Body of pancreas (tissue), 4 donors: ENCODE data around the gene UNCX. TPM values are rescaled to one million over a fixed set of nuclear protein-coding genes. Genes with fewer than 3 reads are reported as not detected.
"Not testable (repeated sequence)": the region's sequence is repeated elsewhere in the genome, so short reads cannot be mapped to it uniquely, and the experiment has no call there.

ENCODE experiments used
- ATAC-seq: fragments of 150-250 bp; one replicate; pipeline ENCODE4 v1.9.1; 2016
- DNase-seq, 4 donors: peaks; one replicate each; pipeline ENCODE4 v3.0.0-alpha.2; 2019
- H3K27ac ChIP-seq, 4 donors: fragments of 200-600 bp; sonication (generic); 1 replicate in 3 of 4; 2 replicates in 1 of 4; pipeline versions ENCODE4 v1.5.1 to v1.6.1; 2016 to 2019; ENCODE audit warnings: mild to moderate bottlenecking in 1 of 4, mixed read lengths in 1 of 4, moderate library complexity in 1 of 4
- H3K27me3 ChIP-seq, 2 donors: fragments of 200-600 bp; sonication (generic); one replicate each; pipeline ENCODE4 v1.6.0; 2016; ENCODE audit warnings: mild to moderate bottlenecking in 1 of 2
- H3K36me3 ChIP-seq, 2 donors: fragments of 200-600 bp; sonication (generic); replicated peaks in 1 of 2; 2 replicates each; pipeline ENCODE4 v1.5.1; 2016; ENCODE audit warnings: low read depth in 2 of 2; ENCODE audit not compliant: insufficient read depth in 1 of 2
- H3K4me1 ChIP-seq: fragments of 200-600 bp; sonication (generic); one replicate; pipeline ENCODE4 v1.6.0; 2016
- H3K4me3 ChIP-seq, 2 donors: fragments of 200-600 bp; sonication (generic); 1 replicate in 1 of 2; 2 replicates in 1 of 2; pipeline ENCODE4 v1.5.1; 2016 to 2019
- H3K9me3 ChIP-seq, 3 donors: fragments of 200-600 bp; sonication (generic); 1 replicate in 2 of 3; 2 replicates in 1 of 3; pipeline ENCODE4 v1.5.1; 2016
- POLR2A ChIP-seq, 3 donors: fragments of 450-650 bp; IDR thresholded peaks; one replicate each; pipeline ENCODE4 v1.6.1; 2016; ENCODE audit warnings: antibody characterized with exemption in 3 of 3, mild to moderate bottlenecking in 2 of 3
- WGBS, 2 donors: methylation state at CpG; one replicate each; pipeline ENCODE4 v1.1.5; 2017; 5-methylcytosine and 5-hydroxymethylcytosine counted together
- intact Hi-C: fragments of 100-400 bp; cut with DNase I; formaldehyde crosslinking; loops from one replicate; pipeline ENCODE4 v1.15.1; 2023
- total RNA-seq, 2 donors: library from RNA; depleted of rRNA; stranded (reverse); fragments of >200 nt; gene quantifications; one replicate each; pipeline ENCODE4 v1.1.0, GENCODE V29; 2016
- TF ChIP-seq, protein P1 (sequence below), 7 experiments: fragments of 450-650 bp in 4 of 7; fragments of 200-600 bp in 3 of 7; sonication (generic) in 3 of 7; IDR thresholded peaks; one replicate each; pipeline ENCODE4 v1.5.1; 2016 to 2019; ENCODE audit warnings: antibody characterized with exemption in 7 of 7

The UNCX gene
- total RNA-seq, 2 donors from 2014 or later = not detected

DNA sequence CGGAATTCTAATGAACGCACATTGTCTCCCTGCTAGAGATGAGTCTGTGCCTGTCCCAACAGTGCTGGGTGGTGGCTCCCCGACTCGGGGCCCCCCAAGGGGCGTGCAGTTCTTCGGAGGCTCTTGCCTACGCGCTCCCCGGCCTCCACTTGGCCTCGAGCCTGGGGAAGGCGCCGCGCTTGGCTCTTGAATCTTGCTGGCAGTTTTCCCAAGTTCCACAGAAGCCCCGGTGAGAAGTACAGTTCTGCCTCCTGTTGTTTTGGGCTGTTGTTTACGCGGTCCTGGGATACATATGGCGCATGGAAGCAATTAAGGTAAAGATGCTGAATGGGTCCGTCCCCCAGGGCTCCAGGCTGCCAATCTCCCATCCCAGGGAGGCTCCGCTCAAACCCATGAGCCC, 32.6 kb upstream of the UNCX start:
- DNase-seq (no peak), ATAC-seq (no peak)

DNA sequence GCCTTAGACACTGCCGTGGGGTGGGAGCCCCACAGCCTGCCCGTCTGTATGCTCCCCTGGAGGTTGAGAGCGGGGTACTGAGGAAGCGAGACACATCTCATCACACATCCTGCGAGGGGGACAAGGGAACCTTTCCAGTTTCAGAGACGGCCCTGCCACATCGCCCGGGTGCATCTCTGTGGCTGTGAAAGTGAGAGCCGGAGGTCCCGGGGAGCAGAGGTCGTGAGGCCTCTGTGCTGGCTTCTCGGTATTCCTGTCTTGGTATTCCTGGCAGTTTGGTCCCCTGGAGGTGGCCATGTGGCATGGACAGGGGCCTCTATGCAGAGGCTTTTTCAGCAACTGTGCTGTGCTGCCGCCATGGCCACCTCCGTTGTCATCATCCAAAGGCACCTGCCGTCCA, 30.8 kb upstream of the UNCX start:
- 58 to 61% methylated on average over 10 to 12 of the region's 15 CpGs for WGBS, 2 donors
- no peaks in the 10 kb centered on the region for H3K9me3 ChIP-seq
- H3K4me3 ChIP-seq = no peak overlapping the region
- no peaks in the 10 kb centered on the region for H3K4me1 ChIP-seq
- ATAC-seq (no peak), DNase-seq (no peak)
- peaks cover 0 to 4% of the 10 kb centered on the region in 2 donors for H3K27me3 ChIP-seq
- TF ChIP-seq, protein P1, sequence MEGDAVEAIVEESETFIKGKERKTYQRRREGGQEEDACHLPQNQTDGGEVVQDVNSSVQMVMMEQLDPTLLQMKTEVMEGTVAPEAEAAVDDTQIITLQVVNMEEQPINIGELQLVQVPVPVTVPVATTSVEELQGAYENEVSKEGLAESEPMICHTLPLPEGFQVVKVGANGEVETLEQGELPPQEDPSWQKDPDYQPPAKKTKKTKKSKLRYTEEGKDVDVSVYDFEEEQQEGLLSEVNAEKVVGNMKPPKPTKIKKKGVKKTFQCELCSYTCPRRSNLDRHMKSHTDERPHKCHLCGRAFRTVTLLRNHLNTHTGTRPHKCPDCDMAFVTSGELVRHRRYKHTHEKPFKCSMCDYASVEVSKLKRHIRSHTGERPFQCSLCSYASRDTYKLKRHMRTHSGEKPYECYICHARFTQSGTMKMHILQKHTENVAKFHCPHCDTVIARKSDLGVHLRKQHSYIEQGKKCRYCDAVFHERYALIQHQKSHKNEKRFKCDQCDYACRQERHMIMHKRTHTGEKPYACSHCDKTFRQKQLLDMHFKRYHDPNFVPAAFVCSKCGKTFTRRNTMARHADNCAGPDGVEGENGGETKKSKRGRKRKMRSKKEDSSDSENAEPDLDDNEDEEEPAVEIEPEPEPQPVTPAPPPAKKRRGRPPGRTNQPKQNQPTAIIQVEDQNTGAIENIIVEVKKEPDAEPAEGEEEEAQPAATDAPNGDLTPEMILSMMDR (IDR thresholded peaks at IDR 0.05) = no peak
- TF ChIP-seq POLR2A (IDR thresholded peaks at IDR 0.05) = no peak
- H3K27ac ChIP-seq = no peak overlapping the region
- intact Hi-C loops = no loop called here
- no peaks in the 10 kb centered on the region for H3K36me3 ChIP-seq

More for the DNA sequence above, 32.6 kb upstream of the UNCX start:
- H3K27ac ChIP-seq = no peak overlapping the region
- TF ChIP-seq, protein P1 (IDR thresholded peaks at IDR 0.05) = no peak
- TF ChIP-seq POLR2A (IDR thresholded peaks at IDR 0.05) = no peak
- no peaks in the 10 kb centered on the region for H3K4me1 ChIP-seq
- 52 to 69% methylated on average over 19 of the region's 19 CpGs for WGBS, 2 donors
- intact Hi-C loops = no loop called here
- no peaks in the 10 kb centered on the region for H3K36me3 ChIP-seq
- H3K27me3 ChIP-seq = peaks cover 0 to 4% of the 10 kb centered on the region in 2 donors
- H3K4me3 ChIP-seq = no peak overlapping the region
- no peaks in the 10 kb centered on the region for H3K9me3 ChIP-seq

DNA sequence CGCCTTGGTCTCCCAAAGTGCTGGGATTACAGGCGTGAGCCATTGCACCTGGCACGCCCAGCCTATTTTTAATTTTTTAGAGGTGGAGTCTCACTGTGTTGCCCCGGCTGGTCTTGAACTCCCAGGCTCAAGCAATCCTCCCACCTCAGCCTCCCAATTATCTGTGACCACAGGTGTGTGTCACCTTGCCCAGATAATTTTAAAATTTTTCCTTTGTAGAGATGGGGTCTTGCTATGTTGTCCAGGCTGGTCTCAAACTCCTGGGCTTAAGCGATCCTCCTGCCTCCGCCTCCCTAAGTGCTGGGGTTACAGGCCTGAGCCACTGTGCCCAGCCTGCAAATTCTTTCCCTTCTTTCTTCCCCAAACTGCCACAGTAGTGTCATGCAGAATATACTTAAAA, 29.8 kb upstream of the UNCX start:
- ATAC-seq, H3K27ac ChIP-seq, H3K36me3 ChIP-seq, H3K4me3 ChIP-seq, DNase-seq, intact Hi-C loops, H3K27me3 ChIP-seq, H3K9me3 ChIP-seq, H3K4me1 ChIP-seq: not testable (repeated sequence)
- 78 to 92% methylated on average over 3 to 6 of the region's 6 CpGs for WGBS, 2 donors

DNA sequence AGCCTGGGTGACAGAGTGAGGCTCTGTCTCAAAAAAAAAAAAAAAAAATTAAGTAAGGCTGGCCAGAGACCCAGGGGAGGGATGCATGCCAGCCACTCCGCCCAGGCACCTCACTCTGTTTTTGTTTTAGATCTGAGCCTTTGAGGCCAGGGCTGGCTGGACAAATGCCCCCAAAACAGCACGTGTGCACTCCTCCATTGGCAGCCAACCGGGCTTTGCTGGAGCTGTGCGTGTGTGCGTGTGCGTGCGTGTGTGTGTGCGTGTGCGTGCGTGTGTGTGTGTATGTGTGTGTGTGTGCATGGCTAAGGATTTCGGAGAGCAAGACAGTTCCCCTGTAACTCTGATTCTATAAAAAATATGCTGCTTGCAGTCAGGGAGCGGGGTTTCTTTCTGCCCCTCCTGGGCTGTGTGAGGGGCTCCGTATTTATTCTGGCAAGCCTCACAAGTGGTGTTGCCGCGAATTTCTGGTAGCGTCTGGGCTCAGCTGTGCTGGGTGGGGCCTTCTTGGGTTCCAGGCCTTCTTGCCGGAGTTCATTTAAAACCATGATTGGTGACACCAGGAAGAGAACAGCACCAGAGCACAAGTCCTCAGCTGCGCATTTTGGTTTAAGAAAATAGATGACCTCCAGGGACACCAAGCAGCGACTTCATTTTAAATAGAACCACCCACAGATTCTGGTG, 28.1 kb upstream of the UNCX start:
- H3K27ac ChIP-seq = no peak overlapping the region
- no peaks in the 10 kb centered on the region for H3K36me3 ChIP-seq
- H3K27me3 ChIP-seq = peaks cover 0 to 4% of the 10 kb centered on the region in 2 donors
- intact Hi-C loops = no loop called here
- WGBS, 2 donors = 51 to 56% methylated on average over 19 of the region's 19 CpGs
- DNase-seq (no peak), ATAC-seq (no peak)
- TF ChIP-seq, protein P1 (IDR thresholded peaks at IDR 0.05) = no peak
- no peak for TF ChIP-seq POLR2A (IDR thresholded peaks at IDR 0.05)
- H3K4me1 ChIP-seq = no peaks in the 10 kb centered on the region
- no peak overlapping the region for H3K4me3 ChIP-seq
- H3K9me3 ChIP-seq = no peaks in the 10 kb centered on the region

DNA sequence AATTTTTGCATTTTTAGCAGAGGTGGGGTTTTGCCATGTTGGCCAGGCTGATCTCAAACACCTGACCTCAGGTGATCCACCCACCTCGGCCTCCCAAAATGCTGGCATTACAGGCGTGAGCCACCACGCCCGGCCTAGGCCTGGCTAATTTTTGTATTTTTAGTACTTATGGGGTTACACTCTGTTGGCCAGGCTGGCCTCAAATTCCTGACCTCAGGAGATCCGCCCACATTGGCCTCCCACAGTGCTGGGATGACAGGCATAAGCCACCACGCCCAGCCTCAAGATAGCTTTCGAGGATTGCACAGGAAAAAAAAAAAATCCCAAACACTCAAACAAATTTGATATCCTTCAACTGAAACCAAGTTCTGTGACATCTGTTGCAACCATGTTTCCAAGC, 26.9 kb upstream of the UNCX start:
- H3K27me3 ChIP-seq, intact Hi-C loops, DNase-seq, H3K9me3 ChIP-seq, H3K36me3 ChIP-seq, H3K27ac ChIP-seq, H3K4me3 ChIP-seq, H3K4me1 ChIP-seq, ATAC-seq: not testable (repeated sequence)
- 82 to 92% methylated on average over 7 of the region's 7 CpGs for WGBS, 2 donors

DNA sequence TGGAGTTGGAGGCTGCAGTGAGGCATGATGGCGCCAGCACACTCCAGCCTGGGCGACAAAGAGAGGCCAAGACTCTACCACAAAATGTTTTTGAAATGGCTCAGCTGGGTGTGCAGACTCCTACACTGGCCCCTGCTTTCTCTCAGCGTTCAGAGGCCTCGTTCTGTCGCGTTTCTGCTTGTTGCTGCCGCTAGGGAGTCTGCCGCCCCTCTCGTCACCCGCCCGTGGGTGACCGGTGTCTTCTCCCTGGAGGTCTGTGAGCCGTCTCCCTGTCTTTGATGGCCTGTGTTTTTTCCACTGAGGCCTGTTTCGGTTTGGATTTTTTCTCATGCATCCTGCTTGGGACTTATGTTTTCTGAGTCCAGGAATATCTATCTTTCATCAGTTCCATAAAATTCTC, 23.6 kb upstream of the UNCX start:
- H3K27me3 ChIP-seq = peaks cover 0 to 14% of the 10 kb centered on the region in 2 donors
- no peak for DNase-seq
- ATAC-seq = no peak
- 70 to 80% methylated on average over 6 to 14 of the region's 14 CpGs for WGBS, 2 donors
- no peak for TF ChIP-seq POLR2A (IDR thresholded peaks at IDR 0.05)
- TF ChIP-seq, protein P1 (IDR thresholded peaks at IDR 0.05) = no peak
- H3K4me3 ChIP-seq = no peak overlapping the region
- no peaks in the 10 kb centered on the region for H3K9me3 ChIP-seq
- peaks cover 11% of the 10 kb centered on the region for H3K4me1 ChIP-seq
- H3K27ac ChIP-seq = no peak overlapping the region
- intact Hi-C loops = no loop called here
- no peaks in the 10 kb centered on the region for H3K36me3 ChIP-seq
